Testis (tissue), 3 donors: ENCODE results near the gene ARHGEF38. TPM values are rescaled to one million over a fixed set of nuclear protein-coding genes. Genes with fewer than 3 reads are reported as not detected.

Source experiments
- DNase-seq: peaks from one replicate; pipeline ENCODE4 v3.0.0-alpha.2; 2019
- H3K27ac ChIP-seq, 2 donors: fragments of 200-600 bp; sonication (generic); one replicate each; pipeline ENCODE4 v1.5.1; 2019
- H3K27me3 ChIP-seq: fragments of 200-600 bp; sonication (generic); one replicate; pipeline ENCODE4 v1.5.1; 2019
- H3K36me3 ChIP-seq: fragments of 200-600 bp; sonication (generic); one replicate; pipeline ENCODE4 v1.5.1; 2017; ENCODE audit warnings: low read depth; ENCODE audit errors: missing control alignments
- H3K4me1 ChIP-seq: fragments of 200-600 bp; sonication (generic); one replicate; pipeline ENCODE4 v1.5.1; 2019
- H3K4me3 ChIP-seq, 2 donors: fragments of 200-600 bp; sonication (generic); one replicate each; pipeline ENCODE4 v1.5.1; 2017 to 2019
- H3K9me3 ChIP-seq: fragments of 200-600 bp; sonication (generic); one replicate; pipeline ENCODE4 v1.5.1; 2017
- CTCF ChIP-seq, 3 experiments: fragments of 450-650 bp in 2 of 3; fragments of 200-600 bp in 1 of 3; sonication (generic) in 1 of 3; IDR thresholded peaks; one replicate each; pipeline ENCODE4 v1.5.1; 2016 to 2019; ENCODE audit warnings: antibody characterized with exemption in 3 of 3, mild to moderate bottlenecking in 2 of 3, moderate library complexity in 1 of 3
- POLR2A ChIP-seq: fragments of 450-650 bp; IDR thresholded peaks from one replicate; pipeline ENCODE4 v1.6.1; 2017; ENCODE audit warnings: antibody characterized with exemption, mild to moderate bottlenecking, moderate library complexity
- WGBS, 2 donors: methylation state at CpG; one replicate each; pipeline ENCODE4 v1.1.5; 2018; 5-methylcytosine and 5-hydroxymethylcytosine counted together
- intact Hi-C: fragments of 100-400 bp; cut with DNase I; formaldehyde crosslinking; loops from one replicate; pipeline ENCODE4 v1.15.1; 2023; ENCODE audit warnings: low total_unique reads
- polyA plus RNA-seq: library from polyadenylated mRNA; stranded (reverse); fragments of 350-450 nt; fragmentation: Illumina TruSeq; extraction: RNeasy Lipid Tissue Mini Kit (QIAGEN cat#74804); gene quantifications from one replicate; pipeline ENCODE4 v1.2.3, GENCODE V29; 2014; ENCODE audit warnings: low read depth, low replicate concordance; ENCODE audit not compliant: insufficient read depth
- total RNA-seq, 2 donors: library from RNA; depleted of rRNA; stranded (reverse); fragments of >200 nt; gene quantifications; one replicate each; pipeline ENCODE4 v1.2.3, GENCODE V29; 2016

Gene ARHGEF38
- total and polyA plus RNA-seq, 3 donors from 2014 or later = 0.08 to 2.2 (median 0.86) TPM

GRCh38 chr4:105622269-105622668 is 69.8 kb downstream of the ARHGEF38 start:
- H3K4me1 ChIP-seq = no peaks in the 10 kb centered on the region
- H3K4me3 ChIP-seq = no peak overlapping the region
- TF ChIP-seq CTCF (IDR thresholded peaks at IDR 0.05) = no peak
- TF ChIP-seq POLR2A = no peak
- no peak for DNase-seq
- intact Hi-C loops = no loop called here
- H3K9me3 ChIP-seq = no peaks in the 10 kb centered on the region
- H3K27me3 ChIP-seq = no peaks in the 10 kb centered on the region
- H3K27ac ChIP-seq = no peak overlapping the region
- H3K36me3 ChIP-seq = no peaks in the 10 kb centered on the region
- WGBS, 2 donors = 93 to 95% methylated on average over 4 of the region's 4 CpGs

GRCh38 chr4:105623099-105623498 is 70.7 kb downstream of the ARHGEF38 start:
- no peaks in the 10 kb centered on the region for H3K27me3 ChIP-seq
- H3K27ac ChIP-seq = no peak overlapping the region
- H3K36me3 ChIP-seq = no peaks in the 10 kb centered on the region
- no peak overlapping the region for H3K4me3 ChIP-seq
- intact Hi-C loops = no loop called here
- no peak for DNase-seq
- no peaks in the 10 kb centered on the region for H3K4me1 ChIP-seq
- WGBS, 2 donors = 93 to 95% methylated on average over 4 of the region's 4 CpGs
- TF ChIP-seq CTCF (IDR thresholded peaks at IDR 0.05) = no peak
- no peak for TF ChIP-seq POLR2A
- H3K9me3 ChIP-seq = no peaks in the 10 kb centered on the region

- intact Hi-C loops = no loop called here
- Histone ChIP-seq H3K9me3 (no peaks in the 10 kb centered on the region), H3K36me3 (no peaks in the 10 kb centered on the region), H3K27ac (no peak overlapping the region), H3K4me3 (no peak overlapping the region), H3K4me1 (no peaks in the 10 kb centered on the region), H3K27me3 (no peaks in the 10 kb centered on the region)
- TF ChIP-seq CTCF (IDR thresholded peaks at IDR 0.05) = no peak
- no peak for TF ChIP-seq POLR2A
- DNase-seq = no peak
- WGBS, 2 donors = 69 to 75% methylated on average over 4 of the region's 4 CpGs
These were observed 72.1 kb downstream of the ARHGEF38 start for GRCh38 chr4:105624530-105624929.

GRCh38 chr4:105625214-105625613 is 72.8 kb downstream of the ARHGEF38 start:
- WGBS, 2 donors = 86 to 96% methylated on average over 1 of the region's 1 CpG
- intact Hi-C loops = no loop called here

More at GRCh38 chr4:105625214-105625613, 72.8 kb downstream of the ARHGEF38 start:
- Histone ChIP-seq H3K36me3 (no peaks in the 10 kb centered on the region), H3K27ac (no peak overlapping the region), H3K9me3 (no peaks in the 10 kb centered on the region), H3K27me3 (no peaks in the 10 kb centered on the region), H3K4me3 (no peak overlapping the region), H3K4me1 (no peaks in the 10 kb centered on the region)
- TF ChIP-seq CTCF (IDR thresholded peaks at IDR 0.05) = no peak
- no peak for TF ChIP-seq POLR2A
- DNase-seq = no peak
